Stimulated activated CD8-positive, alpha-beta memory T cell treated with anti-CD3 and anti-CD28 coated beads, Interleukin-4, amount 100 ng/mL, for 4 hours (primary cell): ENCODE measurements around the gene RNPS1.

ENCODE experiments used
- DNase-seq, 2 donors: peaks; one replicate each; pipeline ENCODE4 v3.0.0-alpha.2; 2020; ENCODE audit warnings: low read depth in 2 of 2, low spot score in 1 of 2

The RNPS1 gene

DNA sequence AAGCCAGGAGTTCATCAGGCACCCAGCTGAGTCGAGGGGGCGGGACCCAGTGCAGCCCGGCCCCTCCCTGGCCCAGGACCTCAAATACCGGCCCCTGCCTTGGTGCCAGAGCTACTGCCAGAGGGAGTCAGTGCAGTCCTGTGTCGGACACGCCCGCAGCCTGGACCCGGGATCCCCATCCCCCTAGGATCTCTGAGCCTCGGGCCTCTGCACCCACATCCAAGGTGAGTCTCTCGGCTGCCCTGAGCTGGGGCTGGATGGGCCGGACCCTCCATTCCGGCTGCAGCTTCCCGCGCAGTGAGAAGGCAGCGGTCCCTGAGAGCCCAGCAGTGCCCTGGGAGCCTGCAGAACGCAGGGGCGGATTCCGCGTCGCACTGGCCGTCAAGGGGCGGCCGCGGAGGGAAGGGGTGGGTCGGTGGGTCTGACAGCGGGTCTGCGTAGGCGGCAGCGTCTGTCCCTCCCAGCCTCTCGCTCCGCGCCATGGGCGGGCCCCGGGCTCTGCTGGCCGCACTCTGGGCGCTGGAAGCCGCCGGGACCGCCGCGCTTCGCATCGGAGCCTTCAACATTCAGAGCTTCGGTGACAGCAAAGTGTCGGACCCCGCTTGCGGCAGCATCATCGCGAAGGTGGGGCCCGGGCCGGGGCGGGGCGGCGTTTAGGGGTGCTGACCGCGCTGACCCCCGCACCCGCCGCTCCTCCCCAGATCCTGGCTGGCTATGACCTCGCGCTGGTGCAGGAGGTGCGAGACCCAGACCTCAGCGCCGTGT, 31.4 kb downstream of the RNPS1 start, which contains the start of gene DNASE1L2:
DNASE1L2 (plus strand) TSS at position 108 of the 765 bp plus-strand sequence; CDS start at position 481, 373 bp downstream.
- DNase-seq: no peak

DNA sequence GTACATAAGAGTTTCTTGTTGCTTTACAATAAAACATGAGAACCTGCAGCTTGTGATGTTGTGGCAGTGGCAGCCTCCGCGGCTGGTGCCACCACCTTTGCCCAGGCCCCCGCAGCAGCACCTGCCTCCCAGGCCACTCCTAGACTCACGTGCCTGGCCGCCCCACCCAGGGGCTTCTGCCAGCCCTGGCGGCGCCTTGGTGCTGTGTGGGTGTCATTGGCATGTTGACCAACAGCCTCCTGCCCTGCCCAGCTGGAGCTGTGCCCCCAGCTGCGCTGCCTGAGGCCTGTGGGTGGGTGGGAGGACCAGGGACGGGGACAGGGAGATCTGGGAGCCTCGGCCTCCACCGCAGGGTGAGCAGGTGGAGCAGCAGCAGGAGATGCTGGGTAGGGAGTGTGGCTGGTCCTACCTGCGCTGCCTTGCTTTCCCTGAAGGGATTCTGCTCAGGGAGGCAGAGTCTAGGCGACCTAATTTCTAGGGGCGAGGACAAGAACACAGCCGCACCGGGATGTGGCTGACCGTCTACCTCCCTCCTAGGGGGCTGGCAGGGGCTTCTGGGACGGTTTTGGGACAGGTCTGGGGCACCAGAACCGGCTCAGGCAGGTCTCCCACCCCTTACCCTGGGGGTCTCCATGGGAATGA, 32.1 kb downstream of the RNPS1 start:
- DNase-seq: no peak

DNA sequence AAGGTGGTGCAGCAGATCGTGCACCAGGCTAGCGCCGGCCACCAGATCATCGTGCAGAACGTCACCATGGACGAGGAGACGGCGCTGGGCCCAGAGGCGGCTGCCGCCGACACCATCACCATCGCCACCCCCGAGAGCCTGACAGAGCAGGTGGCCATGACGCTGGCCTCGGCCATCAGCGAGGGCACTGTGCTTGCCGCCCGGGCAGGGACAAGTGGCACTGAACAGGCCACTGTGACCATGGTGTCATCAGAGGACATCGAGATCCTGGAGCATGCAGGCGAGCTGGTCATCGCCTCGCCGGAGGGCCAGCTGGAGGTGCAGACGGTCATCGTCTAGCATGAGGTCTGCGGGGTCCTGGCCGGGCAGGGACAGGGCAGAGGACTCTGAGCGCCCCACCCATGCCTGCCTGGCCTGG, 32.7 kb downstream of the RNPS1 start:
- no peak for DNase-seq

DNA sequence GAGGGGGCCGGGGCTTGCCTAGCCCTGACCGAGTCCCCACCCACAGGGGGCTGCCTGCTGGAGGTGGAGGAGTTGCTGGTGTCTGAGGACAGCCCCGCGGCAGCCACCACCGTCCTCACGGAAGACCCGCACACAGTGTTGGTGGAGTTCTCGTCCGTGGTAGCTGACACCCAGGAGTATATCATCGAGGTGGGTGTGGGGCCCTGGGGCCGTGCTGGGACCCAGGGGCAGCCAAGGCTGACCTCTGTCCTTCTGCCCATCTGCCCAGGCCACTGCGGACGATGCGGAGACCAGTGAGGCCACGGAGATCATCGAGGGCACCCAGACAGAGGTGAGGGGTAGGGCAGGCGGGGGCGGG, 33.1 kb downstream of the RNPS1 start:
- no peak for DNase-seq

DNA sequence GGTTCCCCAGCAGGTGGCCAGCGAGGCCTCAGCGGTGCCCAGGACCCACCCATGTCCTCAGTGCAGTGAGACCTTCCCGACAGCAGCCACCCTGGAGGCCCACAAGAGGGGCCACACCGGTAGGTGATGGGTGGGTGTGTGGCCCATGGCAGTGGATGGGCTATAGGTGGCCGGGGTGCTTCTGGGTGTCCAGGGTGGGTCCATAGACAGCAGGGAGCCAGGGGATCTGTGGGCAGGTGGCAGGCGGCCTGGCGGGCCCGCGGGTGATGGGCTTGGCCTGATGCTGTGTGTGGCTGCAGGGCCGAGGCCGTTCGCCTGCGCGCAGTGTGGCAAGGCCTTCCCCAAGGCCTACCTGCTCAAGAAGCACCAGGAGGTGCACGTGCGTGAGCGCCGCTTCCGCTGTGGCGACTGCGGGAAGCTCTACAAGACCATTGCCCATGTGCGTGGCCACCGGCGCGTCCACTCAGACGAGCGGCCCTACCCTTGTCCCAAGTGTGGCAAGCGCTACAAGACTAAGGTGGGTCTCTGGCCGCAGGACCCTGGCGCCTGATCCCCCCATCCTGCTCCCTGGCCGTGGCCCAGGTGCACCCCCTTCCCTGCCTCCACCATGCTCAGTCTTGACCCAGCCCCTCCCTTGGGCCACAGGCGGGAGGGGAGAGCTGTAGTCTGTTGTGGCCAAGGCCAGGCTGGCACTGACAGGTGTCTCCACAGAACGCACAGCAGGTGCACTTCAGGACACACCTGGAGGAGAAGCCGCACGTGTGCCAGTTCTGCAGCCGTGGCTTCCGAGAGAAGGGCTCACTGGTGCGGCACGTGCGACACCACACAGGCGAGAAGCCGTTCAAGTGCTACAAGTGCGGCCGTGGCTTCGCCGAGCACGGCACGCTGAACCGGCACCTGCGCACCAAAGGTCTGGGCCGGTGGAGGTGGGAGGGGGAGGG, 33.8 kb downstream of the RNPS1 start:
- DNase-seq: no peak

DNA sequence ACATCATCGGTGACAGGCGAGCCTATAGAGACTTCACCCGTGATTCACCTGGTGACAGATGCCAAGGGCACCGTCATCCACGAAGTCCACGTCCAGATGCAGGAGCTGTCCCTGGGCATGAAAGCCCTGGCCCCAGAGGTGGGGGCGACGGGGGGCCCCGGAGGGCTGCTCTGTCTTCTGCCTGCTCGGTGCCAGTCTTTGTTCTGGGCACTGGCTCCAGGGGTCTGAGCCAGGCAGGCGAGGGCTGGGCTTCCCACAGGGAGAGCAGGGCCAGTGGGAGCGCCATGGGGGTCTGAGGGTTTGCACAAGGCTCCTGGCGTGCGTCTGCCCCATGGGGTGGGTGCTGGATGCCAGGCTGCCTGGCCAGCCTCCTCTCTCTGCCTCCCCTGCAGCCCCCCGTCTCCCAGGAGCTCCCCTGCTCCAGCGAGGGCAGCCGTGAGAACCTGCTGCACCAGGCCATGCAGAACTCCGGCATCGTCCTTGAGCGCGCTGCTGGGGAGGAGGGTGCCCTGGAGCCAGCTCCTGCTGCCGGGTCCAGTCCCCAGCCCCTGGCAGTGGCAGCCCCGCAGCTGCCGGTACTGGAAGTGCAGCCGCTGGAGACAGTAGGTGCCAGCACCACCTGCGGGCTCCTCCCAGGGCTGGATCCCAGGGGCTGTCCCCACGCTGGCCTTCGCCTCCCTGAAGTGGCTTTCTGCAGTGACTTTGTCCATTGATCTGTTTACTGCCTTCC, 34.7 kb downstream of the RNPS1 start:
- no peak for DNase-seq

DNA sequence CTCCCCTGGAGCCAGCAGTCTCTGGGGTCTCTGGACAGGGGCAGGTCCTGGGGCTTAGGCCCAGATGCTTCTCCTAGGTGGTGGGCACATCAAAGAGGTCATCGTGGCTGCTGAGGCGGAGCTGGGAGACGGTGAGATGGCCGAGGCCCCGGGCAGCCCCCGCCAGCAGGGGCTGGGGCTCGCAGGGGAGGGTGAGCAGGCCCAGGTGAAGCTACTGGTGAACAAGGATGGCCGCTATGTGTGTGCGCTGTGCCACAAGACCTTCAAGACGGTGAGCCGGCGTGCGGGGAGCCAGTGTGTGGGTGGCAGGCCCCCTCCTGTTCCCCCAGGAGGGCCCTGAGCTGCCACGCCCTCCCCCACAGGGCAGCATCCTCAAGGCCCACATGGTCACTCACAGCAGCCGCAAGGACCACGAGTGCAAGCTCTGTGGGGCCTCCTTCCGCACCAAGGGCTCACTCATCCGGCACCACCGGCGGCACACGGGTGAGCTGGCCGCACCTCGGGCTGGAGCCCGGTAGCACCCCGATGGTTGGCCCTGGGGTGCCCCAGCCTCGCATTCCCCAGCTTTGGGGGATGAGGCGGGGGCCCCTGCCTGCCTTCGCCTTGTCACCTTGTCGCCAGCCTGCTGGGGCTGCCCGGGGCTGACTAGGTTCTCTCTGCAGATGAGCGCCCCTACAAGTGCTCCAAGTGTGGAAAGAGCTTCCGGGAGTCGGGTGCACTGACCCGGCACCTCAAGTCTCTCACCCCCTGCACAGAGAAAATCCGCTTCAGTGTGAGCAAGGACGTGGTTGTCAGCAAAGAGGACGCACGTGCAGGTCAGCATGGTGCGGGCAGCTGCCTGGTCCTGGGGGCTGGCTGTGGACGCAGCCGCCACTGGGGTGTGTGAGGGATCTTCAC, 35.6 kb downstream of the RNPS1 start:
- no peak for DNase-seq

DNA sequence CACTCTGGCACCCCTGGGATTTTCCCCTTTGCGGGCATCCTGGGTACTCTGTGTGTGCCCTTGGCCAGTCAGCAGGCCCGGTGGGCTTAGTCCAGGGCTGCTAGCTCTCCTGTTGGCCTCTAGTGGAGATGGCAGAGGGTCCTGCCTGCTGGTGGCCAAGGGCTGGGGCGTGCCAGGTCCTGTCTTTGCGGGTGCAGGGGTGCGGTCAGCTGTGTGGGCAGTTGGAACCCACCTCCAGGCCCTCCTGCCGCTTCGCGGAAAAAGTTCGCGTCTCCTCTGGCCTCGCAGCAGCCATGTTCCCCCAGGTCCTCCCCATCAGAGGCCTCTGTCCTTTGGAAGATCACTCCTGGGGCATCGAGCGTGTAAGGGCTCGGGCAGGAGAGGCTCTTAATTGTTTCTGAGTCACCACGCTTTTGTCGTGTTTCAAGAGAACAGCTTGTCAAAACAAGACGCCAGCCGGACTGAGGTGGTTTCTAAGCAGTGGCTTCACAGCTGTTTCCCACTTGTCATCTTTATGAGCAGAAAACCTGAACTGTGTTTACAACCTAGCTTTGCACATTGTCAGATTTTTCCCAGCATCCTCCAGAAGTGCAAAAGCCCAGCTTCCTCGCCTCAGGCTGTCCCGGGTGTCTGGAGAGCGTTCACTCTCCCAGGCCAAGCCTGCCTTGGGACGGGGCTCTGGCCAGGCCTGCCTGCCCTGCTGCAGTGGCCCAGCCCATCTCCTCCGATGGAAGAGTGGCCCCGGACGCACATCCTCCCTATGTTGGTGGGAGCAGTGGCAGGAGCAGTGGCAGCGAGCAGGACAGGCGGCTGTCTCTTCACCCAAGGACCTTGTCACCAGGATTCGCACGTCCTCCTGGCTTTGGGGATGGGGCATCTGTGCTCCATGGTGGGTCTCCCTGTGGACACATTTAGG, 36.7 kb downstream of the RNPS1 start:
- no peak for DNase-seq

DNA sequence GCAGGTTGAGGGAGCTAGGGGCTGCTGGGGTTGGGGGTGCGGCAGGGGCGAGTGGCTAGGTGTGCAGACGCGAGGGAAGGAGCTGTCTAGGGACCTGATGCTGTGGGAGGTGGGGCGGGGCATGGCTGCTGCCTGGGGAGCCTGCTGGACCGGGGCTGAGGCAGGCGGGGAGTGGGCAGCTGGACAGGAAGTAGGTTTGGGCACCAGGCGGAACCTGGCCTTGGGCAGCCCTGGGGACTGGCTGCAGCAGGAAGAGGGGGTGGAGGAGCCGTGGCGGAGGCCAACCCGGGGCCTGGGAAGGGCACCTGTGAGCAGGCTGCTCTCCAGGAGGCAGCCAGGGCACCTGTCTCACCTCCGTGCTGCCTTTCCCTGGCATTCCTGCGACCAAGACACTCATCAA, 37.5 kb downstream of the RNPS1 start:
- no peak for DNase-seq

DNA sequence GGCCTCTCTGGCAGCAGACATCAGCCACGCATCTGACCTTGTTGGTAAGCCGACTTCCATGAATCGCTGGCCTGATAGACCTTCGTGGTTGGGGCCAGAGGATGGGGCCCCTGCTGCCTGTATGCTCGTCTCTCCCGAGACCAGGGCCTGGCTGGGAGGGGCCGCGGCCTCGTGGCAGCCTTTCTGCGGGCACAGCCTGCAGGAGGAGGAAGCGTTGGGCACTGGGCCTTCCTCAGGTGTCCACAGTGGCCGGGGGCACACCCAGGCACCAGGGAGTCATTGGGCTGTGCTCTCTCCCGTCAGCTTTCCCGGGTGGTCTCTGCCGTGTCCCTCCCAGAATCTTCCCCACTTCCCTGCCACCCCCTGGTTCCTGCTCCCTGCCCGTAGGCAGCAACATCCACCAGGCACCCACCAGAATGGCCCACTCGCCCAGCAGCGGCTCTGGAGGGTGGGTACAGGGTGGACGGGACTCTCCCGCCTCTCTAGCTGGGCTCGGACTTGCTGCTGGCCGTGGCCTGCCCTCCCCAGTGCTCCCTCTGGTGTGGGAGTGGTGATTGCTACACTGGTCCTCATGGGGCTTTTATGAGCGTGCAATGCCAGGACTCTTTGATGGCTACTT, 38.2 kb downstream of the RNPS1 start:
- no peak for DNase-seq

DNA sequence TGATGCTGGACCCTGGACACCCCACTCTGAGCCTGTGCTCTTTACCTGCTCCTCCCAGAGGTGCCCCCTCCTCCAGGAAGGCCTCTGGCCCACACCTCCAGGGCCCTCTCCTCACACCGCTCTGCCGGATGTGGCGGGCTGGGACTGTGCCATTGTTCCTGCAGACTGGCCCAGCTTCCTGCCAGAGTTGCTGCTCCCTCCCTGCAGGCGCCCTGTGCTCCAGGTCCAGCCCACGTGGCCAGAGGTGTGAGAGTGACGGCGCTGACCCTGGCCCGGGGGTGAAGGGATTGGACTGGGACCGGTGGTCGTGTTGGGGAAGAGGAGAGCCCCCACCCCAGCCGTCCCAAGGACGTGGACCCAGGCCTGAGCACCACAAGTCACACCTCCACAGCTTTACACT, 38.8 kb downstream of the RNPS1 start:
- no peak for DNase-seq

DNA sequence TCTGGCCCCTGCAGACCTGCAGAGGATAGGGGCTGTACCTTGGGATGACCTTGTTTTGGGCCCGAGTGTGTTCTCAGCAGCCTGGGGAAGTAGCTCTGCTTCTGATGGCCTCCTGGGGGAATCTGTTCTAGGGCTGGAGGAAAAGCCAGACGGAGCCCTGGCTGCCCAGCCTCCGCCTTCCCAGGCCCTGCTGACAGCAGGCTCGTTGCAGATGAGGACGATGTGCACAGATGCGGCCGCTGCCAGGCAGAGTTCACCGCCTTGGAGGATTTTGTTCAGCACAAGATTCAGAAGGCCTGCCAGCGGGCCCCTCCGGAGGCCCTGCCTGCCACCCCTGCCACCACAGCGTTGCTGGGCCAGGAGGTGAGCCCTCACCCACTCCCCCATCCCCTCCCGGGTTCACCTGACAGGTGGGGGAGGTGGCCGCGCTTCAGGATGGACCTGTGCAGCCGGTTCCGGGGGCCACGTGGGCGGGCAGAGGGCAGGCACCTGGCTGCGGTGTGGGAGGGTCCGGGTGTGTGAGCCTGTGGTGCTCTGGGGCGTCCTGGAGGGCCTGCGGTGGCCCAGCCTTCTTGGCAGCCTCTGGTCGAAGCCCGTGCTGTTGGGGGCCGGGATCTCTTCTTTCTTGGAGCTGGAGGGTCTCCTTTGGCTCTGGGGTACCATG, 39.6 kb downstream of the RNPS1 start:
- no peak for DNase-seq

DNA sequence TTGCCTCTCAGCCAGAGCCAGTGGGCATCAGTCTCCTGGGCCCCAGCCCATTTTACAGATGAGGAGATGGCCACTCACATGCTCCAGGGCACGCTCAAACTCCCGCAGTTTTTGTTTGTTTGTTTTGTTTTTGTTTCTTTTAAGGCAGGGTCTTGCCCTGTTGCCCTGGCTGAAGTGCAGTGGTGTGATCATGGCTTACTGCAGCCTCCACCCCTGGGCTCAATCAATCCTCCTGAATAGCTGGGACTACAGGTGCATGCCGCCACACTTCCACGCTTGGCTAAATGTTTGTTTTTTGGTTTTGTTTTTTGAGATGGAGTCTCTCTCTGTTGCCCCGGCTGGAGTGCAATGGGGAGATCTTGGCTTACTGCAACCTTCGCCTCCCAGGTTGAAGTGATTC, 41.0 kb downstream of the RNPS1 start:
- no peak for DNase-seq

DNA sequence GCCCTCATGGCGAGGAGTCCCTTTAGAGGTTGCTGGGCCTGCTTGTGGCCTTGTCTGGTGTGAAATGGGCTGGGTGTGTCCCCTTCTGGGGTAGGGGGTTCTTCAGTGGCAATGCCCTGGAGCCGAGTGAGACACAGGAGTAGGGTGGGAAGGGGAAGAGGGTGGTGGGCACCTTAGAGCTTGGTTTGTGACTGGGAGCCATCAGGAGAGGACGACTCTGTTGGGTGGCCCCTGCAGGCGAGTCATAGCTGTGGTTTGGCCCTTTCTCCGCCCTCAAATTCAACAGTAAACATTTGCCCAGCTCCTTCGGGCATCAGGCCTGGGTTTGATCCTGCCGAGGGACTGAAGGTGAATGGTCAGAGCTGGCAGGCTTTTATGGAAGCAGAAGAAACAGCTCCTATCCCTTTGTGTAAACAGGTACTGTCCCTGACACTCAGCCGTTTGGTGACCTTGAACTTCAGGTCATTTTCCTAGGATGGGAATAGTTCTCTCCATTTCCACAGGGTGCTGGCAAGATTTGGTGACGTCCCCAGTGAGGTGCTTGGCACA, 41.6 kb downstream of the RNPS1 start:
- DNase-seq: no peak

DNA sequence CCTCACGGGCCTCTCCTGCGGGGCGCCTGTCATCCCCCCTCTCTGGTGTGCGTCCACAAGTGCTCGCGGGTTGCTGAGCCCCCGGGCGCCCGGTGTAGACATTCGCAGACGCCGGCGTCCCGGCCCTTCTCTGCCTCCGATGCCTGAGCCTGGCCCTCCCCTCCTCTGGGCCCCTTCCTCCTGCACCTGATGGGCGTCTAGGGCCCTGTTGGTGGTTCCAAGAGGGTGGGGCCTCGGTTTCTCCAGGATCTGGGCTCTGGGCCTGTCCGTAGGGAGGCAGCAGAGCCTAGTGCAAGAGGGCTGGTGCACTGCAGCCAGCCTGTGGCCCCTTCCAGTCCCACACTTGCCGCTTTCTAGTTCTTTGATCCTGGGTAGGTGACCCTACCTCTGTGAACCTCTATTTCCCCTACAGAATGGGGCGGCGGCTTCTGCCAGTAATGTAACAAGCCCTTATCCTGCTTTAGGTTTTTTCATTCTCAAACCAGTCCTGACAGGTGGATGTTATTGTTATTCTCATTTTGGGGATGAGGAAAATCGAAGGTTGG, 43.9 kb downstream of the RNPS1 start:
- DNase-seq: no peak

DNA sequence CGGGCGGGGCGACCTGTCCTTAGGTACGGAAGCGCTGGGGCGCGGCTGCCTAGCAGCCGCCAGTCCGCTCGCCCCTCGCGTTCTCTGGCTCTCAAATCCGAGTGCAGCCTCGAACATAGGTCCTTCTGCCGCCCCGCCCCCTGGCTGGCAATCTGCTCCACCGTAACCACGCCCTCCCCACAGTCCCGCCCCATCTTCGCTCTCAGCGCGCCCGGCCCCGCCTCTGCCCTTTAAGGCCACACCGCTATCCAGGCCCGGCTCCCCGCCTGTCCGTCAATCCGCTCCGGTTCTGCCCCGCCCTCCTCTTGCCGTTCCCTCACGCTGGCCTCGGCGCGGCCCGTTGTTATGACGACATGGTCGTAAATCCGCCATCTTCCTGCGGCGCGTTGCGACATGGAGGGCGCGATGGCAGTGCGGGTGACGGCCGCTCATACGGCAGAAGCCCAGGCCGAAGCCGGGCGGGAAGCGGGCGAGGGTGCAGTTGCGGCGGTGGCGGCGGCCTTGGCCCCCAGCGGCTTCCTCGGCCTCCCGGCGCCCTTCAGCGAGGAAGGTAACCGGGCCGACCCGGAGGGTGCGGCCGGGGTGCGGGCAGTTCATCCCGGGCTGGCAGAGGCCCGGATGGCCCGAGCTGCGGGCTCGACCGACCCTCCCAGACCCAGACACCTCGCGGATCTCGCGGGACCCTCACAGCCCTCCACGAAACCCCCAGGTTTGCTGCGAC, 44.5 kb downstream of the RNPS1 start, which contains the start of gene E4F1:
E4F1 (plus strand) TSS at position 371 of the 721 bp plus-strand sequence; CDS start at position 394, 23 bp downstream.
- DNase-seq: peak; percentile 95 to 99

DNA sequence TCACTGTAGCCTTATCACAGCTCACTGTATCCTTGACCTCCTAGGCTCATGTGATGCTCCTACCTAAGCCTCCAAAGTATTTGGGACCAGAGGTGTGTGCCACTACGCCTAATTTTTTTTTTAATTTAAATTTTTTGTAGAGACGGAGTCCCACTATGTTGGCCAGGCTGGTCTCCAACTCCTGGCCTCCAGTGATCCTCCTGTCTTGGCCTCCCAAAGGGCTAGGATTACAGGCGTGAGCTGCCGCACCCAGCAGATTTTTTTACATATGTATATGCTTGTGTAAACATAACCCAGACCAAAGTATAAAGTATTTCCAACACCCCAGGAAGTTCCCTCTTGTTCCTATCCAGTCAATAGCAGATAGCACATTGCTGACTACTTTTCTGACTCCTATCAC, 51.6 kb downstream of the RNPS1 start:
- DNase-seq: no peak
